ENCODE results near the gene SCAF11. TPM values are rescaled to one million over a fixed set of nuclear protein-coding genes. Genes with fewer than 3 reads are reported as not detected.

Gene SCAF11
- total RNA-seq, 1 experiment from 2014 or later: 121 TPM

- intact Hi-C loops (cut with micrococcal nuclease; ENCODE audit: unreplicated experiment): loop anchor here (10.0 kb wide), 1 partner anchor 224 kb away; no protein-coding TSS in a partner anchor
- BruUV-seq (replicated peaks): no TSS peak
- no peak for DNase-seq (ENCODE audit: low spot score)
- ChIA-PET CTCF (no interaction called here), POLR2A (ENCODE audit: low non-redundant PET) (no interaction called here)
- no peaks in the 10 kb centered on the region for H3K27me3 ChIP-seq (replicated peaks; ENCODE audit: insufficient read depth, low read depth, low read length, poor library complexity)
- H3K4me1 ChIP-seq (ENCODE audit: insufficient read depth, low read length, poor library complexity, severe bottlenecking): peaks cover 18% of the 10 kb centered on the region
- H3K27ac ChIP-seq (ENCODE audit: low read depth, low read length, poor library complexity, severe bottlenecking): peak overlapping the region; percentile 99
- H3K9me3 ChIP-seq (ENCODE audit: low read depth, low read length, poor library complexity, severe bottlenecking): no peaks in the 10 kb centered on the region
- peak overlapping the region; percentile 94 for H3K4me3 ChIP-seq (ENCODE audit: low read depth, low read length, poor library complexity, severe bottlenecking)
- TF ChIP-seq CTCF (conservative IDR thresholded peaks at IDR 0.05; ENCODE audit: low read depth, low read length) (no peak), EZH2 (IDR thresholded peaks at IDR 0.05; ENCODE audit: borderline replicate concordance, low read depth, low read length, poor library complexity, severe bottlenecking) (no peak)
- H3K36me3 ChIP-seq (ENCODE audit: insufficient read depth, low read length, poor library complexity, severe bottlenecking): peaks cover 4% of the 10 kb centered on the region
Observed at GRCh38 chr12:45989287-45989686, 1.1 kb downstream of the SCAF11 start.

- Histone ChIP-seq H3K27ac (ENCODE audit: low read depth, low read length, poor library complexity, severe bottlenecking) (no peak overlapping the region), H3K36me3 (ENCODE audit: insufficient read depth, low read length, poor library complexity, severe bottlenecking) (peaks cover 4% of the 10 kb centered on the region), H3K4me3 (ENCODE audit: low read depth, low read length, poor library complexity, severe bottlenecking) (peak overlapping the region; percentile 94), H3K9me3 (ENCODE audit: low read depth, low read length, poor library complexity, severe bottlenecking) (no peaks in the 10 kb centered on the region), H3K27me3 (replicated peaks; ENCODE audit: insufficient read depth, low read depth, low read length, poor library complexity) (no peaks in the 10 kb centered on the region), H3K4me1 (ENCODE audit: insufficient read depth, low read length, poor library complexity, severe bottlenecking) (peaks cover 18% of the 10 kb centered on the region)
- no peak for TF ChIP-seq EZH2 (IDR thresholded peaks at IDR 0.05; ENCODE audit: borderline replicate concordance, low read depth, low read length, poor library complexity, severe bottlenecking)
- TF ChIP-seq CTCF (conservative IDR thresholded peaks at IDR 0.05; ENCODE audit: low read depth, low read length): no peak
- BruUV-seq (replicated peaks): no TSS peak
- DNase-seq (ENCODE audit: low spot score): no peak
- ChIA-PET POLR2A (ENCODE audit: low non-redundant PET) (no interaction called here), CTCF (no interaction called here)
- intact Hi-C loops (cut with micrococcal nuclease; ENCODE audit: unreplicated experiment): loop anchor here (10.0 kb wide), 1 partner anchor 223 kb away; no protein-coding TSS in a partner anchor
Observed at GRCh38 chr12:45988264-45988663, 2.1 kb downstream of the SCAF11 start.

- no peak overlapping the region for H3K27ac ChIP-seq (ENCODE audit: low read depth, low read length, poor library complexity, severe bottlenecking)
Observed at GRCh38 chr12:45987340-45987727, 3.0 kb downstream of the SCAF11 start.

More at GRCh38 chr12:45987340-45987727, 3.0 kb downstream of the SCAF11 start:
- intact Hi-C loops (cut with micrococcal nuclease; ENCODE audit: unreplicated experiment): loop anchor here (10.0 kb wide), 1 partner anchor 223 kb away; no protein-coding TSS in a partner anchor
- no peaks in the 10 kb centered on the region for H3K27me3 ChIP-seq (replicated peaks; ENCODE audit: insufficient read depth, low read depth, low read length, poor library complexity)
- POLR2A ChIA-PET (ENCODE audit: low non-redundant PET): no interaction called here
- H3K9me3 ChIP-seq (ENCODE audit: low read depth, low read length, poor library complexity, severe bottlenecking): no peaks in the 10 kb centered on the region
- H3K36me3 ChIP-seq (ENCODE audit: insufficient read depth, low read length, poor library complexity, severe bottlenecking): peaks cover 4% of the 10 kb centered on the region
- peaks cover 18% of the 10 kb centered on the region for H3K4me1 ChIP-seq (ENCODE audit: insufficient read depth, low read length, poor library complexity, severe bottlenecking)
- BruUV-seq (replicated peaks): no TSS peak
- no peak for DNase-seq (ENCODE audit: low spot score)
- TF ChIP-seq EZH2 (IDR thresholded peaks at IDR 0.05; ENCODE audit: borderline replicate concordance, low read depth, low read length, poor library complexity, severe bottlenecking): no peak
- no peak for TF ChIP-seq CTCF (conservative IDR thresholded peaks at IDR 0.05; ENCODE audit: low read depth, low read length)
- CTCF ChIA-PET: no interaction called here
- no peak overlapping the region for H3K4me3 ChIP-seq (ENCODE audit: low read depth, low read length, poor library complexity, severe bottlenecking)
